ENCODE measurements around the gene GALNT8. TPM values are rescaled to one million over a fixed set of nuclear protein-coding genes. Genes with fewer than 3 reads are reported as not detected.

Gene GALNT8
- total and polyA plus RNA-seq, 4 donors, result 0.09 to 1.3 (median 0.35) TPM

DNA sequence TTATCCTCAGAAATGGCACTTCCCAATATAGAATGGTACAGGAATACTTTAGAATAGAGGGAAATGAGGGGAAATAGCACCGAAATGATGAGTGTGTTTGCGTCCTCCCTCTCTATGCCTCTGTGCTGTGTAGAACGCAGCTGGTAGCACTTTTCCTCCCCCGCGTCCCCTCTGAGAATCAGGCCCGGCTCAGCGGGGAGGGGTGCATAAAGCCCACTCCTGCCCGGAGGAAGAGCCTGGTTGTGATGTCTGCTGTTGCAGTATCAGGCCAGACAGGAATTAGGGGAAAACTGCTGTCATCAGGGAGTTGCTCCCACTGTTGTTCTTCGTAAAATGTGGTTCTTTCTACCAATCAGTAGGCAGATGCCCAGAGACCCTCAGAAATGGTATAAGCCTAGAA lies 76.0 kb downstream of the GALNT8 start:
- WGBS, 2 donors, result 72 to 90% methylated on average over 9 of the region's 9 CpGs
- Histone ChIP-seq H3K4me1 (ENCODE audit: control insufficient read depth in 5 of 5, insufficient read depth in 5 of 5, low read length in 5 of 5) (no peaks in the 10 kb centered on the region), H3K9me3 (ENCODE audit: control insufficient read depth in 4 of 4, insufficient read depth in 3 of 4, low read length in 3 of 4) (peaks cover 0 to 9% (median under 1%) of the 10 kb centered on the region in 4 donors), H3K36me3 (ENCODE audit: control insufficient read depth in 4 of 4, insufficient read depth in 4 of 4, low read length in 4 of 4) (no peaks in the 10 kb centered on the region), H3K9ac (ENCODE audit: insufficient read depth in 1 of 2, low read length in 2 of 2) (no peak overlapping the region), H3K4me3 (no peak overlapping the region), H3K27ac (ENCODE audit: low read depth in 1 of 2, low read length in 1 of 2) (no peak overlapping the region), H3K27me3 (ENCODE audit: control insufficient read depth in 3 of 3, insufficient read depth in 3 of 3, low read length in 2 of 3) (peaks cover 0 to 20% (median 5%) of the 10 kb centered on the region in 3 donors)
- TF ChIP-seq, protein P1, sequence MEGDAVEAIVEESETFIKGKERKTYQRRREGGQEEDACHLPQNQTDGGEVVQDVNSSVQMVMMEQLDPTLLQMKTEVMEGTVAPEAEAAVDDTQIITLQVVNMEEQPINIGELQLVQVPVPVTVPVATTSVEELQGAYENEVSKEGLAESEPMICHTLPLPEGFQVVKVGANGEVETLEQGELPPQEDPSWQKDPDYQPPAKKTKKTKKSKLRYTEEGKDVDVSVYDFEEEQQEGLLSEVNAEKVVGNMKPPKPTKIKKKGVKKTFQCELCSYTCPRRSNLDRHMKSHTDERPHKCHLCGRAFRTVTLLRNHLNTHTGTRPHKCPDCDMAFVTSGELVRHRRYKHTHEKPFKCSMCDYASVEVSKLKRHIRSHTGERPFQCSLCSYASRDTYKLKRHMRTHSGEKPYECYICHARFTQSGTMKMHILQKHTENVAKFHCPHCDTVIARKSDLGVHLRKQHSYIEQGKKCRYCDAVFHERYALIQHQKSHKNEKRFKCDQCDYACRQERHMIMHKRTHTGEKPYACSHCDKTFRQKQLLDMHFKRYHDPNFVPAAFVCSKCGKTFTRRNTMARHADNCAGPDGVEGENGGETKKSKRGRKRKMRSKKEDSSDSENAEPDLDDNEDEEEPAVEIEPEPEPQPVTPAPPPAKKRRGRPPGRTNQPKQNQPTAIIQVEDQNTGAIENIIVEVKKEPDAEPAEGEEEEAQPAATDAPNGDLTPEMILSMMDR (IDR thresholded peaks at IDR 0.05; ENCODE audit: control extremely low read depth, extremely low read depth), result no peak
- DNase-seq (no peak), ATAC-seq (ENCODE audit: insufficient read depth, low FRiP score) (no peak)

GRCh38 chr12:4796694-4797482 lies 76.7 kb downstream of the GALNT8 start:
- peaks cover 0 to 5% (median under 1%) of the 10 kb centered on the region in 4 donors for H3K9me3 ChIP-seq (ENCODE audit: control insufficient read depth in 4 of 4, insufficient read depth in 3 of 4, low read length in 3 of 4)
- H3K27me3 ChIP-seq (ENCODE audit: control insufficient read depth in 3 of 3, insufficient read depth in 3 of 3, low read length in 2 of 3), result peaks cover 0 to 20% (median 5%) of the 10 kb centered on the region in 3 donors
- H3K36me3 ChIP-seq (ENCODE audit: control insufficient read depth in 4 of 4, insufficient read depth in 4 of 4, low read length in 4 of 4), result no peaks in the 10 kb centered on the region
- no peak overlapping the region for H3K4me3 ChIP-seq
- TF ChIP-seq, protein P1 (IDR thresholded peaks at IDR 0.05; ENCODE audit: control extremely low read depth, extremely low read depth), result no peak
- ATAC-seq (ENCODE audit: insufficient read depth, low FRiP score) (no peak), DNase-seq (no peak)
- H3K27ac ChIP-seq (ENCODE audit: low read depth in 1 of 2, low read length in 1 of 2), result no peak overlapping the region
- H3K9ac ChIP-seq (ENCODE audit: insufficient read depth in 1 of 2, low read length in 2 of 2), result no peak overlapping the region
- H3K4me1 ChIP-seq (ENCODE audit: control insufficient read depth in 5 of 5, insufficient read depth in 5 of 5, low read length in 5 of 5), result no peaks in the 10 kb centered on the region
- 56 to 61% methylated on average over 9 of the region's 9 CpGs for WGBS, 2 donors

GRCh38 chr12:4800555-4800954 lies 80.4 kb downstream of the GALNT8 start:
- DNase-seq, result no peak
- no peak overlapping the region for H3K4me3 ChIP-seq

More at GRCh38 chr12:4800555-4800954, 80.4 kb downstream of the GALNT8 start:
- Histone ChIP-seq H3K36me3 (ENCODE audit: control insufficient read depth in 4 of 4, insufficient read depth in 4 of 4, low read length in 4 of 4) (no peaks in the 10 kb centered on the region), H3K27ac (ENCODE audit: low read depth in 1 of 2, low read length in 1 of 2) (no peak overlapping the region), H3K4me1 (ENCODE audit: control insufficient read depth in 5 of 5, insufficient read depth in 5 of 5, low read length in 5 of 5) (no peaks in the 10 kb centered on the region), H3K9ac (ENCODE audit: insufficient read depth in 1 of 2, low read length in 2 of 2) (no peak overlapping the region), H3K9me3 (ENCODE audit: control insufficient read depth in 4 of 4, insufficient read depth in 3 of 4, low read length in 3 of 4) (peaks cover 0 to 3% (median 0%) of the 10 kb centered on the region in 4 donors), H3K27me3 (ENCODE audit: control insufficient read depth in 3 of 3, insufficient read depth in 3 of 3, low read length in 2 of 3) (peaks cover 0 to 19% (median 5%) of the 10 kb centered on the region in 3 donors)
- TF ChIP-seq, protein P1 (IDR thresholded peaks at IDR 0.05; ENCODE audit: control extremely low read depth, extremely low read depth), result no peak
- ATAC-seq (ENCODE audit: insufficient read depth, low FRiP score), result no peak
